Daoy (cell line): ENCODE results near the gene MS4A4E. TPM values are rescaled to one million over a fixed set of nuclear protein-coding genes. Genes with fewer than 3 reads are reported as not detected.
"Not testable (repeated sequence)": the region's sequence is repeated elsewhere in the genome, so short reads cannot be mapped to it uniquely, and the experiment has no call there.

Experiments
- DNase-seq: peaks from one replicate; pipeline ENCODE4 v3.0.0-alpha.2; 2015; ENCODE audit warnings: low read depth
- total RNA-seq: library from RNA; depleted of rRNA; stranded (reverse); fragments of >200 nt; shearing (Covaris generic); gene quantifications from 2 replicates; pipeline ENCODE4 v1.2.3, GENCODE V29; 2014; rRNA removed

The MS4A4E gene
- total RNA-seq, 1 experiment from 2014 or later, result not detected

DNA sequence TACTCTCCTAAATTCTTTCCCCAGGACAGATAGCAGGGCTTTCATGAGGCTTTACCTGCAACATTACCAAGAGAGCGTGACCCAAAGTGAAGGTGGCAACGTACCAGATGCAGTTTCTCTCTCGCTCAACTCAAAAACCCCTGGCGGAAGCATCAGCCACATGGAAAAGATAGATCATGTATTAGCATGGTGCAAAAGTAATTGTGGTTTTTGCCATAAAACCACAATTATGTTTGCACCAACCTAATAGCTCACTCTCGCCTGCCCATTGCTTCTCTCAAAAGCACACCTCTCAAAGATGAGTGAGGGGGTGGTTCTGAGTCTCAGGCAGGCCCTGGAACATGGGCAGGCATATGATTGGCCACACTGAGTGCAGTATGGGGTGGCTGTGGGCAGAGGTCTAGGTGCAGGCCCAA lies 67.1 kb downstream of the MS4A4E start:
- DNase-seq, result peak; percentile 7

DNA sequence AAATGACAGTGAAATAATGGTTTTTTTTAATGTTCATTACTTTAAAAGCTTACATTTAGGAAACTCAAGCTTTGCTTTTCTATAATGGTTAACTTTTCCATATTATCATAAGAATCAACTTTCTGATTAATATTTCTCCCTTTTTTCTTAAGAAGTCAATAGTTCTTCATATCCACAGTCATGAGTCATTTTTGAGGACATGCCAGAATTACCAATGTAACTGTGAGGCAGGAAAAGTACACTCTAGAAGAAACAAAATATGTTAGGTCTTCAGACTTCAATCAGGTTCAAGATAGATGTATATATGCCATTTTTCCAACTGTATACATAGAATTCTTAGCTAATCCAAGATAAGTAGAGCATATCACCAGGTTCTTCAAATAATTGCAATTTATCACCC lies 70.9 kb downstream of the MS4A4E start:
- DNase-seq, result no peak

DNA sequence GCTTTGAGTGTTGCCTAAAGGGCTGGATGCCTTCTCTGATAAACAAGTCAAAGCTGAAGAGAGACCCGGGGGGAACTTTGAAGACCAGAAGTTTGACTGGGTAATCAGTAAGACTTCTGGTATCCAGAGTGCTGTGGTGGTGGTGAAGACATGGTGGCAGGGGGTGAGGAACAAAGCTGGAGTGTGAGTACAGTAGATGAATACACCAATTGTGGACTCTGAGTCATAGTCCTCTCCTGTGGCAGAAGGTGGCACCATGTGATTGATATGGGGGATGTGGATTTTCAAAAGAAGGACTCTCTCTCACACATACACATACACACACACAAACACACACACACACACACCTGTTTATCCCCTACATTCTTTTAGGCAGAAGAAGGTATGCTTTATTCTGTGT lies 72.4 kb downstream of the MS4A4E start:
- DNase-seq, result no peak

DNA sequence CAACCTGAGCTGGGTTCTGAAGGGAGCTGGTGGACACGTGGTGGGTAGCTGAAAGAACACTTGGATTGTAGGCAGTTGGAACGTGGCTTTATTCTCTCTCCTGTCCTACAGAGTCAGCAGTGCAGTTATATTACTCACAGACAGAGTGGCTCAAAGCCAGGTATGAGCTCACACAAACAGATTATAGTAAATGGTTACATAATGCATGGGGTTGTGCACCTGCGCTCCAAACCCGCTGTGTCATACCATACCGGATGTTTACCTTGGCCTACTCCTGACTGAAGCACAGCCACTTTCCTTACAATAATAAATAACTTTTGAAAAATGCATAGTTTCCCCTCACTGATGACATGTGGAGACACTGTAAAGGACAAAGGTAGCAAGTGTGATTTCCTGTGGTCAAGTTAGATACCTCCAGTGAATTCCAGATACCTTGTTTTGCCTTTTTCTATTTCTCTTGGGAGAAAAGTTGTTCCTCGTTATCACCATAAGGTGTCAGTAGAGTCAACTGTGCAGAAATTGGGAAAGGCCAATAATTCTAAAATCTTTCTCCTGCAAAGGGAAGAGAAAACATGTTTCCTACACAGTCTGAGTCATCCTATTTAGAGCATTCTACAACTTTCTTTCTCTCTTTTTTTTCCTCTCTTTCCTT lies 73.5 kb downstream of the MS4A4E start:
- DNase-seq, result peak; percentile 95

DNA sequence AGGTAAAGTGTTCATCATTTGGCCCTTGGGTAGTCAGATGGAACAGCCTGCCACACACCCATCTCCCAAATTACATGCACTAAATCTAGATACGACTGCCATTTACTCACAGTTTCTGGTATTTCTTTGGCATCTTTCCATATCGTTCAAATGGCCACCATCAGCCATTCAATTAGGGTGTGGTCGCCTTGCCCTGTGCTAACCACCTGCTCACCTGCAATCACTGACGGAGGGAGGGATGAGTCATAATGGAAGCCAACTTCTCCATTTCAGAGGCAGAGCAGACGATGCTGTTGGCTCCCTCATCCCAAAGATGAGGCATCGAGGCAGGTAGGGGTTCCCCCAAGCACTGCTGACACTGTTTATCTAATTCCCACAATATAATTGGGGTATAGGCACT lies 74.6 kb downstream of the MS4A4E start:
- no peak for DNase-seq

DNA sequence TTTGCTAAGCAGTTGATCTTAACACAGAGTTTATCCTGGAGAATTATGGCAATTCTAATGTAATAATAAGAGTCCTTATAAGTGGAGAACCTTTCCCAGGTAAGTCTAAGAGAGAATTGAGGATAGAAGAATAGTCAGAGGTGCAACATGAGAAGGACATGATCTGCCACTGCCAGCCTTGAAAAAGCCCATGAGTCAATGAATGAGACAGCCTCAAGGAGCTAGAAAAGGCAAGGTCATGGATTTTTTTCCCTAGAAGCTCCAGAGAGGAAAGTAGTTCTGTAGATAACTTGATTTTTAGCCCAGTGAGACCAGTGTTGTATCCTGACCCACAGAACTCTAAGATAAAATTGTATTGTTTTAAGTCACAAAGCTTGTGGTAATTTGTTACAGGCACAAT lies 77.0 kb downstream of the MS4A4E start:
- DNase-seq, result peak; percentile 34

DNA sequence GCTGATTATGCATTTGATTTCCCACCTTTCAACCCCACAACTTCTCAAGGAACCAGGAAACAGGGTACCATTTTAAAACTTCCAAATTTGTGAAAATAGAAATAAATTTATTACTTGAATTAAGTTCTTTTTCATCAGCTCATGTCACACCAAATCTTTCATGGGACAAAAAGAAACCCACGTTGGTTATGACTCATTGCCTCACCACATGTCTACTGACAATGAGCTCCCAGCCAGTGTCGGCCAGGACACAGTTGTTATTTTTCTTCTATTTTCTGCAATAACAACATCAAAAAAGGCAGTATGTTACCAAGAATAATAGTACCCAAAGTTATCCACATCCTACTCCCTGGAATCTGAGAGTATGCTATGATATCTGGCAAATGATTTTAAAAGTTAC lies 77.4 kb downstream of the MS4A4E start:
- DNase-seq, result peak; percentile 31

DNA sequence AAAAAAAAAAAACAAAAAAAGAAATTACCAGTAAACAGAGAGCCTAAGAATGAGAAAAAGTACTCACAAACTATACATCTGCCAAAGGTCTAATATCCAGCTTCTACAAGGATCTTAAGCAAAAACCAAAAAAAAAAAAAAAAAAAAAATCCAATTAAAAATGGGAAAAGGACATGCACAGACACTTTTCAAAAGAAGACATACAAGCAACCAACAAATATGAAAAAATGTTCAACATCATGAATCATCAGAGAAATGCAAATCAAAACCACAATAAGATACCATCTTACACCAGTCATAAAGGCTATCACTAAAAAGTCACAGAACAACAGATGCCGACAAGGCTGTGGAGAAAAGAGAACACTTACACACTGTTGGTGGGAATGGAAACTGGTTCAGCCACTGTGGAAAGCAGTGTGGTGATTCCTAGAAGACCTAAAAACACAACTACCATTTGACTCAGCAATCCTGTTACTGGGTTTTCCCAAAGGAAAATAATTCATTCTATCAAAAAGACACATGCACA lies 78.3 kb downstream of the MS4A4E start:
- DNase-seq, result no peak

DNA sequence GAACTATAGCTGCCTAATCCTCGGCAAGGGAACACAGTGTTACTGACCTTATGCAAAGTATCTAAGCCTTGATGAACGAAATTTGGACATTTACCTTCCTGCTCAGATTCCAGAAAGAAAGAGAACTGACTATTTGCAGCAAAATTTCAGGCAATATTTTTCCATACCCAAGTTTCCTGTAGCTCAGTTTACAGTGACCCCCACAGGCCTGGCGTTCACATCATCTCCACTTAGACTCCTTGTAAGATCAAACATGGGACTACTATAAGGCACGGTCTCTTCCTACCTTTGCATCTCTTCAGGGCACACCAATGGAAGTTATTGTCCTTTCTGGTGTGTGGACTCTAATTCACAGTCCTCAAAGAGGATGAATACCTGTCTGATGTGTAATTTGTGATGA lies 81.2 kb downstream of the MS4A4E start:
- DNase-seq, result no peak

DNA sequence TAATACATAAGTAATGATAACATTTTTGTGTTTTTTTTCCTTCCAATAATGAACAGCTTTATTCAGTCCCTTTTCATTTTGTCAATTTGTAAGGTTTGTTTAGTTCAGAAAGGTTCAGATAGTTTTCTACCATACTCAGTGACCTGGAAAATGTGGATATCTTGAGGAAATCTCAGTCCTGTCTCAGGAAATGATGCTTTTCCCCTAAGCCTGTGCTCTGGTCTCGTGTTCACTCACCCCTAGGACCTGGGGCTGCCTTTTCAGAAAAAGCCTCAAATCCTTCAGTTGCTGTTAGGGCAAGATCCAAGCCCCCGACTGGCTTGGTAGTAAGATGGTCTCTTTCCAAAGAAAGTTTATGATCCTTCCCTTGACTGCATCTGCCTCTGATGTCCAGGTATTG lies 81.8 kb downstream of the MS4A4E start:
- DNase-seq, result no peak

DNA sequence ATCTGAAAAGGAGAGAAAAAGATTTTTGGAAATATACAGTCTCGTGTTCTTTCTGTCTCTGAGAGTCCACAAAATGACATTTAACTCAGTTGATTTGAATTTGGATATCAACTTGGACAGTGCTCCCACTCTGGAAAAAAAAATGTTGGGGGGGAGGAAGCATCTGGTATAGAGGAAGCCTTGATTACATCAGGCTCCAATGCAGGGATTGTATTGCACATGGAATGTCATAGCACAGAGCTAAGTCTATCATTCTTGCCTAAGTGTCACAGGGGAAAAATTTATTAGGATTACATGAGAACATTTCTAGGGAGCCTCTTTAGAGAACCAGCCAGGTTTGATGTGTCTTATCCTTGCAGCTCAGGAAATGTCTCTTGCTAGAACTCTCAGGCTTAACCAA lies 83.1 kb downstream of the MS4A4E start:
- no peak for DNase-seq

DNA sequence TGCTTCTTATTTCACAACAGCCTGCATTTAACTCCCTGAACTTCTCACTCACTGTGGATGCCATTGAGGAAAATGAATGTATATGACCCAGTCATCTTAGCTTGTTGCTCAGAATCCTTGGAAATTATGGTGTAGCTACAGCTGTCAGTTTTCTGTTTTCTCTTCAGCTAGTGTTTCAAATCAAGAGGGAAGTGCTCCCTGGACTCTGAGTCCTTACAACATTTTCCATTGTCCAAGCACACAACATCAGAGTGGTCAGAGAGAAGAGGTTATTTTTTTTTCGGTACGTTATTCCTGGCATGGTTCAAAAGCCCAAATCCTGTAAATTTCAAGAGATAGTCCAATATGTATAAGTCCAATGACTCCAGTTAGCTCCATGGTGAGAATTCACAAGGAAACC lies 83.7 kb downstream of the MS4A4E start:
- DNase-seq, result no peak

DNA sequence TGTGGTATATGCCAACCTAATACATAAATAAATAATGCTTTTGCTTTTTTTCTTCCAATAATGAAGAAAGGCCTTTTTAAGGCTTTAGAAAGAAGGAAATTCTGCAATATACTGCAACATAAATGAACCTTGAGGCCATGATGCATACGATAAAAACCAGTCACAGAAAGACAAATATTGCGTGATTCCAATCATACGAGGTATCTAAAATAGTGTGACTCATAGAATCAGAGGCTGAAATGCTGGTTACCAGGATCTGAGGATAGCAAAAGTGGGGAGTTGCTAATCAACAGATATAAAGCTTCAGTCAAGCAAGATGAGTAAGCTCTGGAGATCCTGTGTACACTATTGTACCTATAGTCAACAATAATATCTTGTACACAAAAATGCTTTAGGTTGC lies 84.3 kb downstream of the MS4A4E start:
- no peak for DNase-seq

DNA sequence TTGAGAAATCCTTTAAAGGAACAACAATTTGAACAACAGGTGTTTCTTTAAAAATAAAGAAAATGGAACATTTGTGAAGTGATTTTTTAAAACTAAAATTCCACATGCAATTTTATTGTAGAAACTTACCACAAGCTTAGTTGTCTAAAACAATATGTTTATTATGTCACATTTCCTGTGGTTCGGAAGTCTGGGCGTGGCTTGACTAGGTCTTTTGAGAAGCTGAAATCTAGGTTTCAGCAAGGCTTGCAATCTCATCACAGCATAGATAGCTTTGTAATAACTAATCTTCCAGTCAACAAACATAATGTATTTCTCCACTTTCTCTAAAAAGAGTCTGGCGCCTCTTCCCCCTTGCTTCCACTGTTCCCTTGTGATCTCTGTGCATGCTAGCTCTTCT lies 87.0 kb downstream of the MS4A4E start:
- DNase-seq, result no peak

DNA sequence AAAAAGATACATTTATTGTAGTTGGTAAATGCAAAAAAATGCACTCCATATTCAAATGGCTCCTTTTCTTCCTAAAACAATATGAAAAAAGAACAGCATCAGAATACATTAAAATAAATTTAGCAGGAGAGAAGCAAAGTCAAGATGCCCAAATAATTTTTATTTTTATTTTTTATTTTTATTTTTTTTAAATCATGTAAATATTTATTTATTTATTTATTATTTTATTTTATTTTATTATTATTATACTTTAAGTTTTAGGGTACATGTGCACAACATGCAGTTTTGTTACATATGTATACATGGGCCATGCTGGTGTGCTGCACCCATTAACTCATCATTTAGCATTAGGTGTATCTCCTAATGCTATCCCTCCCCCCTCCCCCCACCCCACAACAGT lies 90.2 kb downstream of the MS4A4E start:
- not testable (repeated sequence) for DNase-seq

DNA sequence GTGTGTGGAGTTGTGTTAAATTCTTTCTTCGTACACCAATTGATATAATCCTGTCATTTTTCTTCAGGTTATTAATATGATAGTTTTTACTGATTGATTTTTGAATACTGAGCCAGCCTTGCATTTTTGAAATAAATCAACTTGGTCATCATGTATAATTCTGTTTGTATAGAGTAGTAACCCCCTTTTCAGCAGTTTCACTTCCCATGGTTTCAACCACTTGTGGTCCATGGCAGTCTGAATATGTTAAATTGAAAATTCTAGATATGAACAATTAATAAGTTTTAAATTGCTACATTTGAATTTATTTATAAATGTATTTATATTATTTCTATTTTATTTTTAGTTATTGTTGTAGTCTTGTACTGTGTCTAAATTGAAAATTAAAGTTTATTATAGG lies 92.7 kb downstream of the MS4A4E start:
- DNase-seq, result no peak

Other genes with a start within 250 kb of the MS4A4E start
- not detected in 2 replicates for gene OOSP4B, start 226.0 kb downstream of the MS4A4E start, total RNA-seq
- not detected in 2 replicates for gene OOSP2, start 202.7 kb downstream of the MS4A4E start, total RNA-seq
- not detected in 2 replicates for gene MS4A3, start 186.5 kb downstream of the MS4A4E start, total RNA-seq
- gene MS4A2, start 154.5 kb downstream of the MS4A4E start, total RNA-seq, result not detected in 2 replicates
- gene MS4A6A, start 60.1 kb downstream of the MS4A4E start, total RNA-seq, result not detected in 2 replicates
- not detected in 2 replicates for gene MS4A4A, start 37.5 kb upstream of the MS4A4E start, total RNA-seq
- not detected in 2 replicates for gene MS4A6E, start 84.1 kb upstream of the MS4A4E start, total RNA-seq
- not detected in 2 replicates for gene MS4A7, start 135.4 kb upstream of the MS4A4E start, total RNA-seq
- gene MS4A14, start 153.3 kb upstream of the MS4A4E start, total RNA-seq, result not detected in 2 replicates
- gene MS4A5, start 186.4 kb upstream of the MS4A4E start, total RNA-seq, result not detected in 2 replicates
- not detected in 2 replicates for gene MS4A1, start 212.7 kb upstream of the MS4A4E start, total RNA-seq
- not detected in 2 replicates for gene MS4A12, start 249.6 kb upstream of the MS4A4E start, total RNA-seq